Epithelial cell of proximal tubule (primary cell): ENCODE data around the gene PPP1CC. TPM values are rescaled to one million over a fixed set of nuclear protein-coding genes. Genes with fewer than 3 reads are reported as not detected.
"Not testable (repeated sequence)": the region's sequence is repeated elsewhere in the genome, so short reads cannot be mapped to it uniquely, and the experiment has no call there.

ENCODE experiments used
- DNase-seq: peaks from one replicate; pipeline ENCODE4 v3.0.0-alpha.2; 2011; ENCODE audit warnings: low read depth
- H3K4me3 ChIP-seq: 2 replicates; pipeline ENCODE4 v1.5.1; 2011; ENCODE audit warnings: low read depth, mild to moderate bottlenecking, low read length
- CTCF ChIP-seq: conservative IDR thresholded peaks from 2 replicates; pipeline ENCODE4 v1.5.1; 2012; ENCODE audit warnings: low read depth, mild to moderate bottlenecking, low read length
- total RNA-seq: library from RNA; depleted of rRNA; stranded (reverse); fragments of >200 nt; gene quantifications from 2 replicates; pipeline ENCODE4 v1.2.3, GENCODE V29; 2015

PPP1CC gene
- total RNA-seq, 1 donor from 2014 or later = 86.3 TPM

GRCh38 chr12:110766311-110767154 lies 23.8 kb upstream of the PPP1CC start:
- no peak overlapping the region for H3K4me3 ChIP-seq
- no peak for DNase-seq
- no peak for TF ChIP-seq CTCF

GRCh38 chr12:110765572-110765971 lies 22.9 kb upstream of the PPP1CC start:
- H3K4me3 ChIP-seq, DNase-seq: not testable (repeated sequence)

- no peak overlapping the region for H3K4me3 ChIP-seq
- no peak for TF ChIP-seq CTCF
- no peak for DNase-seq
These were observed 22.4 kb upstream of the PPP1CC start for GRCh38 chr12:110765111-110765510.

GRCh38 chr12:110763583-110763982 lies 20.9 kb upstream of the PPP1CC start:
- DNase-seq = no peak

GRCh38 chr12:110762891-110763290 lies 20.2 kb upstream of the PPP1CC start:
- DNase-seq = no peak
- TF ChIP-seq CTCF = no peak

More at GRCh38 chr12:110763583-110763982, 20.9 kb upstream of the PPP1CC start:
- no peak for TF ChIP-seq CTCF
- H3K4me3 ChIP-seq = no peak overlapping the region

GRCh38 chr12:110760204-110760609 lies 17.5 kb upstream of the PPP1CC start:
- DNase-seq = no peak
- TF ChIP-seq CTCF = no peak
- no peak overlapping the region for H3K4me3 ChIP-seq

More at GRCh38 chr12:110762891-110763290, 20.2 kb upstream of the PPP1CC start:
- no peak overlapping the region for H3K4me3 ChIP-seq

- no peak overlapping the region for H3K4me3 ChIP-seq
- no peak for TF ChIP-seq CTCF
- no peak for DNase-seq
These were observed 16.2 kb upstream of the PPP1CC start for GRCh38 chr12:110758922-110759321.
